Measurements from ENCODE around the gene TMEM130. TPM values are rescaled to one million over a fixed set of nuclear protein-coding genes. Genes with fewer than 3 reads are reported as not detected.

Gene TMEM130
- polyA plus RNA-seq, 3 donors, result 0.05 TPM; not detected in 2

DNA sequence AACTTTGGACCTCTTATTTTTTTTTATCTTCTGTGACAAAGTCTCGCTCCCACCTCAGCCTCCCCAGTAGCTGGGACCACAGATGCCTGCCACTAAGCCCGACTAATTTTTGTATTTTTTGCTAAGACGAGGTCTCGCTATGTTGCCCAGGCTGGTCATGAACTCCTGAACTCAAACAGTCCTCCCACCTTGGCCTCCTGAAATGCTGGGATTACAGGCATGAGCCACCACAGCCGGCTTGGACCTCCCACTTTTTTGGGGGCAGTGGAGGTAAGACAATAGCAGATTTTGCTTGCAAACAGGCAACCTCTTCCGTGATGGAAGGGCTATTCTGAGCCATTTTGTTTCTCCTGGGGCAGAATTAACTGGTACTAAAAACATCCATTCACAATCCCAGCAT is 7.3 kb upstream of the TMEM130 start:
- Histone ChIP-seq H3K4me2 (replicated peaks; ENCODE audit: extremely low read depth, low read length, poor library complexity, severe bottlenecking) (no peak overlapping the region), H3K4me3 (replicated peaks in 1 of 3; ENCODE audit: low read depth in 2 of 3, low read length in 3 of 3) (no peak overlapping the region), H3K9ac (ENCODE audit: insufficient read depth, low read length, poor library complexity, severe bottlenecking) (no peak overlapping the region), H3K79me2 (ENCODE audit: insufficient read depth, low read length) (peaks cover 29% of the 10 kb centered on the region), H3K9me3 (replicated peaks in 1 of 2; ENCODE audit: control insufficient read depth in 1 of 2, insufficient read depth in 1 of 2, low read length in 2 of 2) (no peaks in the 10 kb centered on the region), H4K20me1 (ENCODE audit: insufficient read depth, low read length) (peaks cover 11% of the 10 kb centered on the region), H3K4me1 (ENCODE audit: control insufficient read depth in 1 of 2, insufficient read depth in 2 of 2, low read length in 2 of 2) (peaks cover 16 to 22% of the 10 kb centered on the region in 2 donors), H3K36me3 (replicated peaks in 1 of 2; ENCODE audit: control insufficient read depth in 1 of 2, insufficient read depth in 2 of 2, low read length in 2 of 2) (peaks cover 6 to 14% of the 10 kb centered on the region in 2 donors), H3K27ac (ENCODE audit: low read depth in 1 of 2, low read length in 2 of 2) (no peak overlapping the region), H2AFZ (ENCODE audit: insufficient read depth, low read depth, low read length, poor library complexity, severe bottlenecking) (no peak overlapping the region), H3K27me3 (ENCODE audit: control insufficient read depth in 2 of 2, insufficient read depth in 2 of 2, low read length in 2 of 2) (no peaks in the 10 kb centered on the region)
- no peak overlapping the region for H3K4me3 Mint-ChIP-seq
- H3K4me1 Mint-ChIP-seq, result peaks cover 16% of the 10 kb centered on the region
- no peak overlapping the region for H3K27ac Mint-ChIP-seq
- intact Hi-C loops (cut with micrococcal nuclease), result loop anchor here in 1 of 2 donors (10.0 kb wide), 1 partner anchor 448 kb away; the partner anchor contains the start of gene ARPC1A
- no peak for DNase-seq
- TF ChIP-seq, protein P1, sequence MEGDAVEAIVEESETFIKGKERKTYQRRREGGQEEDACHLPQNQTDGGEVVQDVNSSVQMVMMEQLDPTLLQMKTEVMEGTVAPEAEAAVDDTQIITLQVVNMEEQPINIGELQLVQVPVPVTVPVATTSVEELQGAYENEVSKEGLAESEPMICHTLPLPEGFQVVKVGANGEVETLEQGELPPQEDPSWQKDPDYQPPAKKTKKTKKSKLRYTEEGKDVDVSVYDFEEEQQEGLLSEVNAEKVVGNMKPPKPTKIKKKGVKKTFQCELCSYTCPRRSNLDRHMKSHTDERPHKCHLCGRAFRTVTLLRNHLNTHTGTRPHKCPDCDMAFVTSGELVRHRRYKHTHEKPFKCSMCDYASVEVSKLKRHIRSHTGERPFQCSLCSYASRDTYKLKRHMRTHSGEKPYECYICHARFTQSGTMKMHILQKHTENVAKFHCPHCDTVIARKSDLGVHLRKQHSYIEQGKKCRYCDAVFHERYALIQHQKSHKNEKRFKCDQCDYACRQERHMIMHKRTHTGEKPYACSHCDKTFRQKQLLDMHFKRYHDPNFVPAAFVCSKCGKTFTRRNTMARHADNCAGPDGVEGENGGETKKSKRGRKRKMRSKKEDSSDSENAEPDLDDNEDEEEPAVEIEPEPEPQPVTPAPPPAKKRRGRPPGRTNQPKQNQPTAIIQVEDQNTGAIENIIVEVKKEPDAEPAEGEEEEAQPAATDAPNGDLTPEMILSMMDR (IDR thresholded peaks at IDR 0.05), result no peak
- WGBS (ENCODE audit: insufficient coverage), result 100% methylated on average over 4 of the region's 6 CpGs
- H3K9me3 Mint-ChIP-seq, result no peaks in the 10 kb centered on the region
- H3K27me3 Mint-ChIP-seq (ENCODE audit: low read depth in 3 of 3), result peaks cover 10 to 17% (median 14%) of the 10 kb centered on the region in 3 donors
- peaks cover 7 to 16% of the 10 kb centered on the region in 2 donors for H3K36me3 Mint-ChIP-seq

DNA sequence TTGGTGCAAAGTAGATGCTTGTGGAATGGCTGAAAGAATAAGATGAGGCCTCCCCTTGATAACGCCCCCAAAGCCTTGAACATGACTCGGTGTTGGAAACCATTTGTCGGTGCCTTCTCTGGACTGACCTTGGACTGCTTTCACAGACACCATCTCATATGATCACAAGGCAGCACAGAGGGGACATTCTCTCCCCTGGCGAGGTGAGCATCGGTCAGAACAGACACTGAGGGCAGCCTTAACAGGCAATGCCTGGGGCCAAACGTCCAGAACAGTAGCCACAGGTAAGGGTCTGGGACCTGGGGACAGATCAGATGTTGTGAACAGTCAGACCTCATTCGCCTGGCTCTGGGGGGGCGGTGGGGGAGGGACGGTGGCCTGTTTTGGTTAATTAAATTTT is 5.7 kb upstream of the TMEM130 start:
- Histone ChIP-seq H3K9ac (ENCODE audit: insufficient read depth, low read length, poor library complexity, severe bottlenecking) (no peak overlapping the region), H3K4me2 (replicated peaks; ENCODE audit: extremely low read depth, low read length, poor library complexity, severe bottlenecking) (no peak overlapping the region), H3K4me1 (ENCODE audit: control insufficient read depth in 1 of 2, insufficient read depth in 2 of 2, low read length in 2 of 2) (peaks cover 19 to 26% of the 10 kb centered on the region in 2 donors), H3K36me3 (replicated peaks in 1 of 2; ENCODE audit: control insufficient read depth in 1 of 2, insufficient read depth in 2 of 2, low read length in 2 of 2) (no peaks in the 10 kb centered on the region), H2AFZ (ENCODE audit: insufficient read depth, low read depth, low read length, poor library complexity, severe bottlenecking) (no peak overlapping the region), H3K4me3 (replicated peaks in 1 of 3; ENCODE audit: low read depth in 2 of 3, low read length in 3 of 3) (no peak overlapping the region), H3K27me3 (ENCODE audit: control insufficient read depth in 2 of 2, insufficient read depth in 2 of 2, low read length in 2 of 2) (peaks cover 0 to 11% of the 10 kb centered on the region in 2 donors), H3K27ac (ENCODE audit: low read depth in 1 of 2, low read length in 2 of 2) (no peak overlapping the region), H4K20me1 (ENCODE audit: insufficient read depth, low read length) (peaks cover 11% of the 10 kb centered on the region), H3K79me2 (ENCODE audit: insufficient read depth, low read length) (peaks cover 19% of the 10 kb centered on the region), H3K9me3 (replicated peaks in 1 of 2; ENCODE audit: control insufficient read depth in 1 of 2, insufficient read depth in 1 of 2, low read length in 2 of 2) (no peaks in the 10 kb centered on the region)
- peaks cover 20% of the 10 kb centered on the region for H3K4me1 Mint-ChIP-seq
- H3K27me3 Mint-ChIP-seq (ENCODE audit: low read depth in 3 of 3), result peaks cover 11 to 32% (median 29%) of the 10 kb centered on the region in 3 donors
- peaks cover 0 to 2% of the 10 kb centered on the region in 2 donors for H3K36me3 Mint-ChIP-seq
- DNase-seq, result no peak
- WGBS (ENCODE audit: insufficient coverage), result 96% methylated on average over 6 of the region's 9 CpGs
- intact Hi-C loops (cut with micrococcal nuclease), result loop anchor here in 1 of 2 donors (10.0 kb wide), 1 partner anchor 449 kb away; the partner anchor contains the start of gene ARPC1A
- TF ChIP-seq, protein P1 (IDR thresholded peaks at IDR 0.05), result no peak
- H3K9me3 Mint-ChIP-seq, result no peaks in the 10 kb centered on the region
- H3K27ac Mint-ChIP-seq, result no peak overlapping the region
- H3K4me3 Mint-ChIP-seq, result no peak overlapping the region
